ENCODE measurements around the gene CACNA1B.

Gene CACNA1B

GRCh38 chr9:137974746-137975526, 97.4 kb downstream of the CACNA1B start:
- no peak overlapping the region for H3K4me3 ChIP-seq (replicated peaks; ENCODE audit: insufficient read depth, low read length)
- TF ChIP-seq GABPA (IDR thresholded peaks at IDR 0.05; ENCODE audit: low read depth) = no peak
- no peak for TF ChIP-seq SPI1 (IDR thresholded peaks at IDR 0.05; ENCODE audit: borderline replicate concordance, low read depth)
- no peak for TF ChIP-seq POLR2AphosphoS5 (IDR thresholded peaks at IDR 0.05; ENCODE audit: low read depth)
- TF ChIP-seq REST (IDR thresholded peaks at IDR 0.05; ENCODE audit: insufficient replicate concordance, low read depth) = no peak
- TF ChIP-seq CTCF (IDR thresholded peaks at IDR 0.05; ENCODE audit: insufficient read depth, low read length) = no peak
- no peaks in the 10 kb centered on the region for H3K27me3 ChIP-seq (ENCODE audit: insufficient read depth, poor library complexity, severe bottlenecking)
- DNase-seq (ENCODE audit: low read depth in 1 of 2, low spot score in 1 of 2) = no peak
- H3K27ac ChIP-seq (replicated peaks) = no peak overlapping the region

- Histone ChIP-seq H3K27ac (replicated peaks) (no peak overlapping the region), H3K4me3 (replicated peaks; ENCODE audit: insufficient read depth, low read length) (no peak overlapping the region), H3K27me3 (ENCODE audit: insufficient read depth, poor library complexity, severe bottlenecking) (no peaks in the 10 kb centered on the region)
- TF ChIP-seq SPI1 (IDR thresholded peaks at IDR 0.05; ENCODE audit: borderline replicate concordance, low read depth) (no peak), CTCF (IDR thresholded peaks at IDR 0.05; ENCODE audit: insufficient read depth, low read length) (no peak), GABPA (IDR thresholded peaks at IDR 0.05; ENCODE audit: low read depth) (no peak)
- no peak for DNase-seq (ENCODE audit: low read depth in 1 of 2, low spot score in 1 of 2)
Observed at GRCh38 chr9:137975527-137975913, 97.9 kb downstream of the CACNA1B start.

GRCh38 chr9:137975936-137976565, 98.5 kb downstream of the CACNA1B start:
- TF ChIP-seq GABPA (IDR thresholded peaks at IDR 0.05; ENCODE audit: low read depth) = no peak
- no peak for TF ChIP-seq SPI1 (IDR thresholded peaks at IDR 0.05; ENCODE audit: borderline replicate concordance, low read depth)
- TF ChIP-seq CTCF (IDR thresholded peaks at IDR 0.05; ENCODE audit: insufficient read depth, low read length) = no peak
- no peak for TF ChIP-seq POLR2AphosphoS5 (IDR thresholded peaks at IDR 0.05; ENCODE audit: low read depth)
- no peak for TF ChIP-seq REST (IDR thresholded peaks at IDR 0.05; ENCODE audit: insufficient replicate concordance, low read depth)
- Histone ChIP-seq H3K27me3 (ENCODE audit: insufficient read depth, poor library complexity, severe bottlenecking) (no peaks in the 10 kb centered on the region), H3K27ac (replicated peaks) (no peak overlapping the region), H3K4me3 (replicated peaks; ENCODE audit: insufficient read depth, low read length) (no peak overlapping the region)
- DNase-seq (ENCODE audit: low read depth in 1 of 2, low spot score in 1 of 2) = no peak
